ENCODE measurements around the gene STARD7. TPM values are rescaled to one million over a fixed set of nuclear protein-coding genes. Genes with fewer than 3 reads are reported as not detected.
"Not testable (repeated sequence)": the region's sequence is repeated elsewhere in the genome, so short reads cannot be mapped to it uniquely, and the experiment has no call there.

The STARD7 gene
- total RNA-seq, 1 donor from 2014 or later, result 248 TPM

GRCh38 chr2:96236882-96237281, 28.3 kb upstream of the STARD7 start:
- DNase-seq (ENCODE audit: low read depth), result no peak

DNA sequence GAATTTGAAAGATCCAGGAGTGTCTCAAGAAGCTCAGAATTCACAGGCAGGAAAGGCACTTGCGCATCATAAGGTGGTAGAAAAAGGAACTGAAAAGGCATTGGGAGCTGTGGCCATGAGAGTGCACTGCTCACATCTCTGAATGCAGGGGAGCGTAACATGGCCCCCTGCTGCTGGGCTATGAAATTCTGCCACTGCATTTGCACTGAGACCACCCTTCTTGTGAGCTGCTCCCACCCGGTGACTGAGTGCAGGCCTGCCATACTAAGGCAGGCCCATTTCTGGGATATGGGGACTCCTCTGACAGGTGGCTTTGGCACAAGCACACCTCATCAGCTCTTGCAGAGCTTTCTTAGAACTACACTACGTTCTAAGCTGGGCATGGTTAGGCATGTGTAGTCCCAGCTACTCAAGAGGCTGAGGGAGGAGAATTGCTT, 25.3 kb upstream of the STARD7 start:
- DNase-seq (ENCODE audit: low read depth), result no peak

DNA sequence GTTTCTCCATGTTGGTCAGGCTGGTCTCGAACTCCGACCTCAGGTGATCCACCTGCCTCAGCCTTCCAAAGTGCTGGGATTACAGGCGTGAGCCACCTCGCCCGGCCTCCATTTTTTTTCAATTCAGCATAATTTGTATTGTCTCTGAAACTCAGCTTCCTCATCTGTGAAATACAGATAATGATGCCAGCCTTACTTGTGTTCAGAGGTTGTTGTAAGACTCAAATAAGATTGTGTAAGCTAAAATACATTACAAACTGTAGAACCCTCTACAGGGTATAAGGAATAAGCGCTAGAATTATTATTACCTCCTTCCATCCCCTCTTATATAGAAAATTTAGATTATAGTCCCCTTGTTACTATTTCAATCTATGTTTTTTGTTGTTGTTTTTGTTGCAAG, 24.8 kb upstream of the STARD7 start:
- DNase-seq (ENCODE audit: low read depth), result no peak

DNA sequence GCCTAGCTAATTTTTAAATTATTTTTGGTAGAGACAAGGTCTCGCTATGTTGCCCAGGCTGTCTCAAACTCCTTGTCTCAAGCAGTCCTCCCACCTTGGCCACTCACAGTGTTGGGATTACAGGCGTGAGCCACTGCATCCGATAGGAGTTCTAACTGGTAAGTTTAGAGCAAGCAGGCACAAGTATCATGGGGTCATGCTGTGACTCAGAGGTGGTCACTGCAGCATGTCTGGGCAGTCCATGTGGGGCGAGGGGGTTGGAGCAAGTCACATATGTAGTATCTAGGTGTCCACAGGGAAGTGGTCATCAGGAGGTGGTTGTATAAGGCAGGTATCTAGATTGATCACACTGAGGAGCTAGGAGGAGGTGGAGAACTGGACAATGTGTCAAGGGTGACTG, 22.7 kb upstream of the STARD7 start:
- DNase-seq (ENCODE audit: low read depth), result no peak

DNA sequence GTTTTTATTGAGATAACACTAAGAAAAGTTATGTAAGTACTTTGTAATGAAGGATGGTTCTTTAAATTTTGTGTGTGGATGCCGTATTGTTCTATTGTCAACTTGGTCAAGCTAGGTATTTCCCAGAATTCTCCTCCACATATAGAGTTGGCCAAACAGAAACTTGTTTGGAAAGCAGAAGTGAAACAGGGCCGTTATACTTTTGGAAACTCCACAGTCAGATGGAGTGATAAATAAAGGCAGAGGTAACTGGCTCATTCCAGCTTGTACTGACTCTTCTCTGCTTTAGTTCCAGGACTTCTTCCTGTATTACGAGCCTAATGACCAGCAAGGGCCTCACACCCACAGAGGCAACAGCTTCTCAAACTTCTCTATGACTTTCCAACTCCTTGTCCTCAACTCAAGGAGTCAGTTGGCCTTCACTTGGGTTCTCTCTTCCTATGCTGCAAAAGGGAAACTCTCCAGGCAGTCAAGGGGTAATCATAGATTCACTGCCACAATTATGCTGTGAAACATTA, 16.4 kb upstream of the STARD7 start:
- no peak for DNase-seq (ENCODE audit: low read depth)

- not testable (repeated sequence) for DNase-seq (ENCODE audit: low read depth)
Measured at GRCh38 chr2:96221106-96221505, 12.5 kb upstream of the STARD7 start.

DNA sequence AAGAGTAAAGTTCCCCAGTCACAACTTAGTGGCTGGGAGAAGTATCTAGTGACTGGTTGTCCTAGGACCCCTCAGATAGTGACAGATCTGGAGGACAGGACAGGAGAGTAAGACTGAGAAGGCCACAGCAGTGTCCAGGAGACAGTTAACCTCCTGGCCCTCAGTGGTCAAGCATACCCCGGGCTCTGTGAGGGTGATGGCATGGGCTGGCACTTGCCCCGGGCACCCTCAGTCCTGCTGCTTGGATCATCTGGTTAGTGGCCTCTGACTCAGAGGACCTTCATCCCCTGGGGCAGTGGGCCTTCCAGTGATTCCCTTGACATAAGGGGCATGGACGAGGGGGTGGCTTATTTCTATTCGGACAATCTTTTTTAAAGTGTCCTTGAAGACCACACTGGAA, 11.3 kb upstream of the STARD7 start:
- peak; percentile 44 for DNase-seq (ENCODE audit: low read depth)

DNA sequence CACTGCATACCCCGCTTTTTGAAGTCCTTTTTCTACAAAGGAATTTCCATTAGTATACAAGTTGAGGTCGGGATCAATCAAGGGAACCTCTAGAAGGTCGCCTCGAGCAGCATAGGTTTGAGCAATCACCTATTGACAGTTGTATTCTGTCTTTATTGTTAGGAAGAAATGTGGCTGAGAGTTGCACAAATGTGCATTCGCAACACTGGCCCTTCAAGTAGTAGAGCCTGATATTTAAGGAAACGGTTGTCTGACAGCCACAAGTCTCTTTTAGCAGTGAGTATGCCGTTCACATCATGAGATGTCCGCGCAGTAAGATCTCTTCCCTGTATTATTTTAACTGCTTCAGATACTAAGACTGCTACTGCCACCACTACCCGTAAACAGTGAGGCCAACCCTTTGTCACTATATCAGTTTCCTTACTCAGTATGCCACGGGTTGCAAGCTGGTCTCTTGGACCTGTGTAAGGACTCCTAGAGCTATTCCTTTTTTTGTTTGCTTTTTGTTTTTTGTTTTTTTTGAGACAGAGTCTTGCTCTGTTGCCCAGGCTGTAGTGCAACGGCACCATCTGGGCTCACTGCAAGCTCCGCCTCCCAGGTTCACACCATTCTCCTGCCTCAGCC, 10.0 kb upstream of the STARD7 start:
- DNase-seq (ENCODE audit: low read depth), result no peak

DNA sequence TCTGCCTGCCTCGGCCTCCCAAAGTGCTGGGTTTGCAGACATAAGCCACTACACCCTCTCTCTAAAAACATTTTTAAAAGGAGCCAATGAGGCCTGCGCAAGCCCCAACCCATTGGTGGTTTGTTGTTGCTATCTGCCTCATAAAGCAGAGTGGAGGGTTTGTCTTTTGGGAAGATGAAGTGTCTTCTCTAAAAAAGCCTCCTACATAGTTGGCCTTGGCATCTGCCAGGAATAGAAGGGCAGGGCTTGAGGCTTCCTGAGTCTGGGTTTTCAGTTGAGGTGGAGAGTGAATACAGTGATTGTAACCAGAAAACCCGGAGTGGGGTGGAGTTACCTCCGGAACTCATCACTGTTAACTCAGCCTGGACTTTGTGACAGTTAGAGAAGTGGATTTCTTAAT, 5.9 kb upstream of the STARD7 start:
- DNase-seq (ENCODE audit: low read depth), result peak; percentile 69

DNA sequence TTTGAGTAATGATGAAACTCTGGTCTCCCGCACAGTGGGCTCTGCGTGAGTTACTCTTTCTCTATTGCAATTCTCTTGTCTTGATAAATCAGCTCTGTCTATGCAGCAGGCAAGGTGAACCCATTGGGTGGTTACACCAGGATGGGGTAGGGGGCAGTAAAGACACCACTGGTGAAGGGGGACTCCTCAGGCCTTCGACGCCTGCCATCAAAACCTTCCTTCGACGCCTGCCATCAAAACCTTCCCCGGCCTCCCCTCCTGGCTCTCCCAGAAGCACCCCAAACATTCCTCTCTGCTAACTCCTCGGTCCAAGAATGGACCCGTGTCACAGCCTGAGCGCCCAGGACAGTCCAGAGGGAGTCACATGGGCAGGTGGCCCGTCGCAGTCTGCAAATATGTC, 4.8 kb upstream of the STARD7 start:
- no peak for DNase-seq (ENCODE audit: low read depth)

DNA sequence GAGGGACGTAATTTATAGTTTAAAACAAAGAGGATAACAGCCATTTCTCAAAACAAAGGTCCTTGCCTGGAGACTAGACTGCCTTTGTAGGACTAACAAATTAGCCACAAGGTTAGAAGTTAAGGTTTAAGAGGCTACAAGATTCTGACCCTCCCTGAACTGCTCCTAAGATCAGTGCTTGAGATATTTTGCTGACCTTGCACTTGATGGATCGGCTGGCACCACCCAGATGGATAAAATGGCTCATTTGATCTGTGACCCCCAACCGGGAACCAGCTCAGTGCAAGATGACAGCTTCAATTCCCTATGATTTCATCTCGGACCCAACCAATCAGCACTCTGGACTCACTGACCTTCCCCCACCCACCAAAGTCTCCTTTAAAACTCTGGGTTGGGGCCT, 3.7 kb upstream of the STARD7 start:
- DNase-seq (ENCODE audit: low read depth), result no peak

- DNase-seq (ENCODE audit: low read depth), result no peak
Measured at GRCh38 chr2:96209729-96210085, 1.1 kb upstream of the STARD7 start.

DNA sequence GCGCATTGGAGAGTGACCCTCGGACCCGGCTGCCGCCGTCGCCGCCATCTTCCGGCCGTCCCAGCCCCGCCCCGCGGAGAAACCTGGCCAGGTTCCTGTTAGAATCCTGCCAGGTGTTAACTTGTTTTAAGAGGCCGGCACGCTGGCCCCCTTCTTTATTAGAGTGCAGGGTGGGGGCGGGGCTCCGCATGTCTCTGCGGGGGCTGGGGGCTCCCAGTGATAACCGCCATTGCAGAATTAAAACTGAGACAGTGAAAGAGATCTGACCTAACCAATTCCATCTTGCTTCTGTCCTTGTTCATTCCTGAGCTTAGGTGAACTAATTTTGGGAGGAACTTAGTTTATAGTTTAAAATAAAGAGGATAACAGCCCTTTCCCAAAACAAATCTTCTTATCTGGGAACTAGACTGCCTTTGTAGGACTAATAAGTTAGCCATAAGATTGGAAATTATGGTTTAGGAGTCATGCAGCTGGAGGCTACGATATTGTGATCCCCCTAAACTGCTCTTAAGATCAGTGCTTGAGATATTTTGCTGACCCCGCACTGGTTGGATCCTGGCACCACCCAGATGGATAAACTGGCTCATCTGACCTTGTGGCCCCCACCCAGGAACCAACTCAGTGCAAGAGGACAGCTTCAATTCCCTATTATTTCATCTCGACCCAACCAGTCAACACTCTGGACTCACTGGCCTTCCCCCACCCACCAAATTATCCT, 543 bp upstream of the STARD7 start:
- DNase-seq (ENCODE audit: low read depth), result peak; percentile 11

DNA sequence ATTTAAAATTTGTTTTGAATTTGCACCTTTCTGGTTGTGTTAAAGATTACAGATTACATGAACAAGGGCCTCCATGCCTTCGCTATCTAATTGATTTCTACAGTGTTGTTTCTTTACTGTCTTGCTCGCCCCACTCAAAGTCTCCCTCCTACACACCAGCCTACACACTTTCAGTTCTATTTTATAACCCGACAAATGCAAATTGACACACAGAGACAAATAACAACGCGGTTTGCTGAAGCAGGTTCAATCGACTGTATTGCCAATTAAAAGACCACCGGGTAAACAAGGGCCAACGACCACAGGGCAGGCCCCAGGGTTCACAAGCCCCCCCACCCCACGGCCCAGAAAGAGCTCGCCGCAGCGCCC, 869 bp downstream of the STARD7 start:
- DNase-seq (ENCODE audit: low read depth), result no peak

- DNase-seq (ENCODE audit: low read depth), result no peak
Measured at GRCh38 chr2:96207073-96207773, 1.4 kb downstream of the STARD7 start.

DNA sequence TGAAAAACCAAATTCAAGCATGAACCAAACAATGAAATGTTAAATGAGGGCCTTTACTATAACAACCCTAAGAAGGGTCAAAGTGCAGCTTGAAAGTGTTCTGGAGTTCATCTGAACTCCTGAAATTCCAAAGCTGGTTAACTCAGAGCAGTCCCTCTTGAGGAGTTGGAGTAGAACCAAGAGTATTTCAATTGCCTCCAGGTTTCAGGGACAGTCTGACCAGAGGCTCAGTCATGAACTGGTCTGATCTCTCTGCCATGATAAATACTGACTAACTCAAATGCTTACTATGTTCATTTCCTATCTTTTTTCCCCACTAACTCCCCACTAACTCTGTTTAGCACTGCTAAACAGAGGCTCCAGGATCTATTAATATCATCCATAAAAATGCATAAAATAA, 2.7 kb downstream of the STARD7 start:
- peak; percentile 41 for DNase-seq (ENCODE audit: low read depth)

GRCh38 chr2:96204836-96205624, 3.6 kb downstream of the STARD7 start:
- peak; percentile 50 for DNase-seq (ENCODE audit: low read depth)

DNA sequence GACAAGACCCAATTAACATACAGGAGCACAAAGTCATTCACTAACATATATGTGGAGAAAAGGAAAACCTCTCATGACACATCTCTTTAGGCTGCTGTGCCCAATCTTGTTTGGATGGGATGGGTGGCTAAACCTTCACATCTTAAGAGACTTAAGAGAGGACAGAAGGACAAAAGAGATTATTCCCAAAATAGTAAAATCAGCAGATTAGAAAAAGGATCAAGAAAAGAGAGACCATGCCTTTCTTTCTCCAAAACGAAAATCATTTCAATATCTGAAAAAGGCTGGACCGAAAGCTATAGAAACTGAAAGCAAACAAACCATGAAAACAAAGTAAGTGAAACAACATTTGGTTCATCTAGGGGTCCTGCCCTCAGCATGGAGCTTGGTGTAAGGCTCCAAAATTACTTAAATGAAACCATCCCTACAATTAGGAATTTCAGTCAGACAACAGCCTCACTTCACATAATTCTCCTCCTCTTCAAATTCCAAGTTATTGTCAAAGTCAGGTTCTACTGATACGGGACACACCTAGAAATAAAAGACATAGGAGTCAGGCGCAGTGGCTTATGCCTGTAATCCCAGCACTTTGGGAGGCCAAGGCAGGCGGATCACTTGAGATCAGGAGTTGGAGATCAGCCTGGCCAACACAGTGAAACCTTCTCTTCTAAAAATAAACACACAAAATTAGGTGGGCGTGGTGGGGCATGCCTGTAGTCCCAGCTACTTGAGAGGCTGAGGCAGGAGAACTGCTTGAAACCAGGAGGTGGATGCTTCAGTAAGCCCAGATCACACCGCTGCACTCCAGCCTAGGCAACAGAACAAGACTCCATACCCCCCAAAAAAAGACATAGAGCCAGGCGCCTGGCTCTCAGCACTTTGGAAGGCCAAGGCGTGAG, 5.2 kb downstream of the STARD7 start:
- no peak for DNase-seq (ENCODE audit: low read depth)

DNA sequence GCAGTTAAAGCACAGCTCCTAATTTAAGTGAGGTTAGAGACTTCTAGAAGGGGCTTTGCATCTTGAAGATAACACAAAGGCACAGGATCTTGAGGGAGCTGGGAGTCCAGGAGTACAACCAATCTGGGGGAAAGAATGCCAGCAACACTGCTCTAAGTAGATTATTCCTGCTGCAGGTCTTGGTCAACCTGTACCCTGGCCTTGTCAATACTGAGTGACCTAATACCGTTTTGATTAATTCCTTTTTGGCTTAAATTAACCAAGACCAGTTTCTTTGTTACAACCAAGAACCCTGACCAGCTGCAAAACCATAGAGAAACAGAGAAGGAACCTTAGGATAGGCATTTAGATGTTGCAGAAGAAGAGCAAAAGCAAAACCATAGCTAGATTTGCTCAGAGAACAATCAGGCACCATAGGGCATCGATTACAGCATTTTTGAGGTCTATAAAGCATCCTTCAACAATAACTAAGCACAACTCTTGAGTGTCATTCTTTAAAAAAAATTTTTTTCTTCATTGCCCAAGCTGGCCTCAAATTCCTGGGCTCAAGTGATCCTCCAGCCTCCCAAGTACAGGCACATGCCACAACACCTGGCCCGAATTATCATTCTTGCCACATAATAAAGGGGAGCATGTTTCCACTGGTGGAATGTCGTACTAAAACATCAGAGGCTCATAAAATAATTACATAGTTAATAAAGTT, 6.3 kb downstream of the STARD7 start:
- peak; percentile 32 for DNase-seq (ENCODE audit: low read depth)

- DNase-seq (ENCODE audit: low read depth), result no peak
Measured at GRCh38 chr2:96201338-96201737, 7.3 kb downstream of the STARD7 start.
